CD4-positive, alpha-beta T cell treated with Interleukin-21 for 1 hour (primary cell): ENCODE measurements around the gene RHOH.

Experiments
- DNase-seq: peaks from one replicate; pipeline ENCODE4 v3.0.0-alpha.2; 2020

Gene RHOH

GRCh38 chr4:40209401-40209800 lies 12.6 kb downstream of the RHOH start:
- no peak for DNase-seq

GRCh38 chr4:40210776-40211175 lies 13.9 kb downstream of the RHOH start:
- no peak for DNase-seq

GRCh38 chr4:40211224-40212185 lies 14.7 kb downstream of the RHOH start:
- no peak for DNase-seq

GRCh38 chr4:40212674-40213527 lies 16.1 kb downstream of the RHOH start:
- no peak for DNase-seq

GRCh38 chr4:40214038-40214437 lies 17.2 kb downstream of the RHOH start:
- peak; percentile 79 for DNase-seq

GRCh38 chr4:40214661-40215418 lies 18.0 kb downstream of the RHOH start:
- no peak for DNase-seq

- no peak for DNase-seq
These were observed 20.0 kb downstream of the RHOH start for GRCh38 chr4:40216622-40217366.

- no peak for DNase-seq
These were observed 24.9 kb downstream of the RHOH start for GRCh38 chr4:40221744-40222143.

- DNase-seq = no peak
These were observed 26.5 kb downstream of the RHOH start for GRCh38 chr4:40223343-40223742.

GRCh38 chr4:40224432-40224831 lies 27.6 kb downstream of the RHOH start:
- no peak for DNase-seq

- DNase-seq = no peak
These were observed 28.7 kb downstream of the RHOH start for GRCh38 chr4:40225497-40225896.

- peak; percentile 56 for DNase-seq
These were observed 30.5 kb downstream of the RHOH start for GRCh38 chr4:40227284-40227683.

- DNase-seq = no peak
These were observed 31.9 kb downstream of the RHOH start for GRCh38 chr4:40228497-40229365.

GRCh38 chr4:40231316-40231863 lies 34.6 kb downstream of the RHOH start:
- DNase-seq = no peak

- DNase-seq = no peak
These were observed 35.8 kb downstream of the RHOH start for GRCh38 chr4:40232610-40233009.

GRCh38 chr4:40233227-40233626 lies 36.4 kb downstream of the RHOH start:
- DNase-seq = no peak

GRCh38 chr4:40234519-40235039 lies 37.7 kb downstream of the RHOH start:
- no peak for DNase-seq

GRCh38 chr4:40238008-40238699 lies 41.3 kb downstream of the RHOH start:
- no peak for DNase-seq

- DNase-seq = peak; percentile 91
These were observed 42.1 kb downstream of the RHOH start for GRCh38 chr4:40238700-40239548.
